ENCODE measurements around the gene GET4.

GET4 gene

GRCh38 chr7:945556-946255 is 69.4 kb downstream of the GET4 start:
- DNase-seq (ENCODE audit: low spot score) (peak; percentile 64), FAIRE-seq (no peak)
